NB4 (cell line): ENCODE measurements around the gene ABCB9.

Experiments
- CTCF ChIP-seq: IDR thresholded peaks from one replicate; pipeline ENCODE4 v1.5.1; 2012; ENCODE audit warnings: low read depth, low read length
- MYC ChIP-seq: IDR thresholded peaks from 2 replicates; pipeline ENCODE4 v1.6.1; 2011; ENCODE audit warnings: low read depth, low read length
- POLR2A ChIP-seq: IDR thresholded peaks from 2 replicates; pipeline ENCODE4 v1.6.1; 2011; ENCODE audit warnings: mild to moderate bottlenecking; ENCODE audit not compliant: insufficient read length; ENCODE audit errors: extremely low read depth
- TF ChIP-seq, protein P1 (sequence below): IDR thresholded peaks from 2 replicates; pipeline ENCODE4 v1.6.1; 2011; ENCODE audit warnings: low read depth, low read length

- TF ChIP-seq CTCF (no peak), MYC (no peak), POLR2A (no peak)
- TF ChIP-seq, protein P1, sequence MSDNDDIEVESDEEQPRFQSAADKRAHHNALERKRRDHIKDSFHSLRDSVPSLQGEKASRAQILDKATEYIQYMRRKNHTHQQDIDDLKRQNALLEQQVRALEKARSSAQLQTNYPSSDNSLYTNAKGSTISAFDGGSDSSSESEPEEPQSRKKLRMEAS, result no peak
Observed at GRCh38 chr12:122966743-122967550, 684 bp upstream of the ABCB9 start.
